ENCODE data around the gene THEMIS.

The THEMIS gene

DNA sequence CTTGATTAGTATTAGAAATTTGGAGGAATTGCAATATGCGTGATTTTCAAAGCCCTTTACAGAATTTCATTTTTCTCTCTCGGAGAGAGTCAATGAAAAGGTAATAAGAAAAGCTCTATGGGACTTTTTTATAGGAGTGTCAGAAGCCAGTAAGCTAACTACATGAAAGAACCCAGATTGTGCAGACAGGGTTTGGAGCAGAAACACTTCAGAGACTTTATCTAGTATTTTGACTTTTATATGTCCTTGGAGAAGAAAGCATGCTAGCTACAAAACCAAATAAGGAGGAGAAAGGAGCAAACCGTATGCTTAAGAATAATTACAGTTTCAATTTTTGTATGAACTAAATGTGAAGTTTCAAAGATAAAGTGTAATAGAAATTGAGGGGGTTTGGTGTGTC is 182.2 kb downstream of the THEMIS start:
- TF ChIP-seq, protein P1, sequence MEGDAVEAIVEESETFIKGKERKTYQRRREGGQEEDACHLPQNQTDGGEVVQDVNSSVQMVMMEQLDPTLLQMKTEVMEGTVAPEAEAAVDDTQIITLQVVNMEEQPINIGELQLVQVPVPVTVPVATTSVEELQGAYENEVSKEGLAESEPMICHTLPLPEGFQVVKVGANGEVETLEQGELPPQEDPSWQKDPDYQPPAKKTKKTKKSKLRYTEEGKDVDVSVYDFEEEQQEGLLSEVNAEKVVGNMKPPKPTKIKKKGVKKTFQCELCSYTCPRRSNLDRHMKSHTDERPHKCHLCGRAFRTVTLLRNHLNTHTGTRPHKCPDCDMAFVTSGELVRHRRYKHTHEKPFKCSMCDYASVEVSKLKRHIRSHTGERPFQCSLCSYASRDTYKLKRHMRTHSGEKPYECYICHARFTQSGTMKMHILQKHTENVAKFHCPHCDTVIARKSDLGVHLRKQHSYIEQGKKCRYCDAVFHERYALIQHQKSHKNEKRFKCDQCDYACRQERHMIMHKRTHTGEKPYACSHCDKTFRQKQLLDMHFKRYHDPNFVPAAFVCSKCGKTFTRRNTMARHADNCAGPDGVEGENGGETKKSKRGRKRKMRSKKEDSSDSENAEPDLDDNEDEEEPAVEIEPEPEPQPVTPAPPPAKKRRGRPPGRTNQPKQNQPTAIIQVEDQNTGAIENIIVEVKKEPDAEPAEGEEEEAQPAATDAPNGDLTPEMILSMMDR (IDR thresholded peaks at IDR 0.05; ENCODE audit: insufficient read depth, low read length) = no peak
- no peak for TF ChIP-seq POLR2AphosphoS5 (IDR thresholded peaks at IDR 0.05; ENCODE audit: low read depth)
- no peak for TF ChIP-seq REST (IDR thresholded peaks at IDR 0.05; ENCODE audit: insufficient replicate concordance, low read depth)
- TF ChIP-seq GABPA (IDR thresholded peaks at IDR 0.05; ENCODE audit: low read depth) = no peak
- TF ChIP-seq SPI1 (IDR thresholded peaks at IDR 0.05; ENCODE audit: borderline replicate concordance, low read depth) = no peak
- no peak for DNase-seq (ENCODE audit: low read depth in 1 of 2, low spot score in 1 of 2)
- Histone ChIP-seq H3K27me3 (ENCODE audit: insufficient read depth, poor library complexity, severe bottlenecking) (no peaks in the 10 kb centered on the region), H3K27ac (replicated peaks) (no peak overlapping the region), H3K4me3 (replicated peaks; ENCODE audit: insufficient read depth, low read length) (no peak overlapping the region)

DNA sequence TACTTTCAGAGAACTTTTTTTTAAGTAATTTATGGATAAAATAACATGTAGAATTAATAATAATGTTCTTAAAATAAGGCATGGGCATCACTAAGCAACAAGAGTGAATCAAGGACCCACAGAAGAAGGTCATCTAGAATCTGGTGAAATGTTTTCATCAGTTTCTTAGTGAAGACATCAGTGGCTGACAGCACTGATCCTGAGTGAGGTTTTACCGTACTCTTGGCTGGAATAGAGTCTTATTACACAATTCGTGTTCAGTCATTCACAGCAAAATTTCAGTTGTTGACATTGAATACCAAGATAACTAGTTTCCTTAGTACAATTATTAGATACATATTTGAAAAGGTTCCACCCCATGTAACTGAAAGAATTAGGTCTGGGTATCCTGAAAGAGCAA is 183.5 kb downstream of the THEMIS start:
- TF ChIP-seq, protein P1 (IDR thresholded peaks at IDR 0.05; ENCODE audit: insufficient read depth, low read length) = no peak
- TF ChIP-seq REST (IDR thresholded peaks at IDR 0.05; ENCODE audit: insufficient replicate concordance, low read depth) (no peak), POLR2AphosphoS5 (IDR thresholded peaks at IDR 0.05; ENCODE audit: low read depth) (no peak), GABPA (IDR thresholded peaks at IDR 0.05; ENCODE audit: low read depth) (no peak), SPI1 (IDR thresholded peaks at IDR 0.05; ENCODE audit: borderline replicate concordance, low read depth) (no peak)
- DNase-seq (ENCODE audit: low read depth in 1 of 2, low spot score in 1 of 2) = no peak
- Histone ChIP-seq H3K4me3 (replicated peaks; ENCODE audit: insufficient read depth, low read length) (no peak overlapping the region), H3K27me3 (ENCODE audit: insufficient read depth, poor library complexity, severe bottlenecking) (no peaks in the 10 kb centered on the region), H3K27ac (replicated peaks) (no peak overlapping the region)

GRCh38 chr6:127716465-127716864 is 184.4 kb downstream of the THEMIS start:
- DNase-seq (ENCODE audit: low read depth in 1 of 2, low spot score in 1 of 2) = no peak
- TF ChIP-seq, protein P1 (IDR thresholded peaks at IDR 0.05; ENCODE audit: insufficient read depth, low read length) = no peak
- TF ChIP-seq POLR2AphosphoS5 (IDR thresholded peaks at IDR 0.05; ENCODE audit: low read depth) (no peak), GABPA (IDR thresholded peaks at IDR 0.05; ENCODE audit: low read depth) (no peak), REST (IDR thresholded peaks at IDR 0.05; ENCODE audit: insufficient replicate concordance, low read depth) (no peak), SPI1 (IDR thresholded peaks at IDR 0.05; ENCODE audit: borderline replicate concordance, low read depth) (no peak)
- Histone ChIP-seq H3K27me3 (ENCODE audit: insufficient read depth, poor library complexity, severe bottlenecking) (no peaks in the 10 kb centered on the region), H3K27ac (replicated peaks) (no peak overlapping the region), H3K4me3 (replicated peaks; ENCODE audit: insufficient read depth, low read length) (no peak overlapping the region)

Measured in HL-60 (cell line).